ENCODE data around the gene HBA1.
A peak's percentile ranks its signal among the peaks of the same experiment; 100 is the strongest.

- TF ChIP-seq MXI1 (IDR thresholded peaks at IDR 0.05; ENCODE audit: borderline replicate concordance, low read depth, low read length), result no peak
- no peak for TF ChIP-seq POLR2A (IDR thresholded peaks at IDR 0.05; ENCODE audit: low read depth, low read length)
- no peak for TF ChIP-seq CTCF (conservative IDR thresholded peaks at IDR 0.05; ENCODE audit: low read depth, low read length)
- no peak for TF ChIP-seq RFX5 (IDR thresholded peaks at IDR 0.05; ENCODE audit: low read depth, low read length)
- TF ChIP-seq USF2 (IDR thresholded peaks at IDR 0.05; ENCODE audit: low read depth, low read length), result no peak
- no peak for TF ChIP-seq RCOR1 (IDR thresholded peaks at IDR 0.05; ENCODE audit: insufficient replicate concordance, low read length)
- no peak for TF ChIP-seq MAFK (IDR thresholded peaks at IDR 0.05; ENCODE audit: low read depth, low read length)
- TF ChIP-seq ELK1 (IDR thresholded peaks at IDR 0.05; ENCODE audit: borderline replicate concordance, low read depth, low read length), result no peak
- peak; percentile 31; the same call in 1 of the 2 replicates for TF ChIP-seq CEBPB (IDR thresholded peaks at IDR 0.05; ENCODE audit: low read depth, low read length)
- no peak for TF ChIP-seq FOS (IDR thresholded peaks at IDR 0.05; ENCODE audit: low read depth, low read length)
- TF ChIP-seq RAD21 (IDR thresholded peaks at IDR 0.05; ENCODE audit: low read length), result no peak
Observed at GRCh38 chr16:144797-145252, 31.7 kb upstream of the HBA1 start.
